GM10248 (cell line): ENCODE measurements around the gene MCTP1.

Source experiments
- CTCF ChIA-PET: fragments of 300-600 bp; sonication (Branson Sonifier 250); formaldehyde crosslinking; extraction: SDS; loops from one replicate; lab custom pipeline; 2021; ENCODE audit warnings: antibody characterized with exemption; lab: Yijun Ruan, JAX
- POLR2A ChIA-PET: fragments of 350-650 bp; sonication (Branson Sonifier 250); formaldehyde crosslinking; extraction: SDS; loops from one replicate; lab custom pipeline; 2020; ENCODE audit warnings: antibody characterized with exemption; lab: Yijun Ruan, JAX
- DNase-seq: peaks from one replicate; pipeline ENCODE4 v3.0.0; 2012; ENCODE audit errors: extremely low spot score
- TF ChIP-seq, protein P1 (sequence below): IDR thresholded peaks from 2 replicates; pipeline ENCODE4 v1.5.1; 2012; ENCODE audit warnings: mild to moderate bottlenecking, low read depth; ENCODE audit errors: extremely low read depth, missing control alignments, control extremely low read depth

The MCTP1 gene

DNA sequence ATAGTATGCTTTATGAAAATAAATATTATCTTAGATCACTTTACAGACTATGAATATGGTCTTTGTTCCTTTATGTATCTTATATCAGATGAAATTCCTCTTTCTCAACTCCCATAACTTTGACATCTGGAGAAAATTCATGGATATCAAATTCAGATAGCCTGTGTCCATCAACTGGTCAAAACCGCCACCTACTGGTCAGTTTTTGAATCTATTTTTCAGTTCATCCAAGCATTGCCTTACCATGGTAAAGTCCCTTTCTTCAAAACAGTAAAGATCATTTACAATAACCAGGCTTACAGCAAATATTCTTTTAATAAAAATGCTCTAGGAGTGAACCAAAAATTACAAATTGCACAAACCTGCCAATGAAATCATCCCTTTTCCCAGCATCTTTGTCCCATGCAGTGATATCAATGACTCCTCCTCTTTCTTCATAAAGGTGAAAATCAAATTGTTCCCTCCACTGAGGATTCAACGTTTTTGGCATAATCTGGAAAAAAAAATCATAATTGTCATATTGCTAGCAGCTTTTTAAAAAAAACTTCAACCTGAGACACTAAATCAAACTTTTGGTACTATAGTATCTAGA, 375.9 kb downstream of the MCTP1 start:
- DNase-seq, result peak; percentile 22
- ChIA-PET CTCF (interaction anchor here (0.7 to 3.5 kb wide), 4 partner anchors 9 to 171 kb away, joined by 3 to 23 read pairs (median 4); no protein-coding TSS in a partner anchor), POLR2A (no interaction called here)
- TF ChIP-seq, protein P1, sequence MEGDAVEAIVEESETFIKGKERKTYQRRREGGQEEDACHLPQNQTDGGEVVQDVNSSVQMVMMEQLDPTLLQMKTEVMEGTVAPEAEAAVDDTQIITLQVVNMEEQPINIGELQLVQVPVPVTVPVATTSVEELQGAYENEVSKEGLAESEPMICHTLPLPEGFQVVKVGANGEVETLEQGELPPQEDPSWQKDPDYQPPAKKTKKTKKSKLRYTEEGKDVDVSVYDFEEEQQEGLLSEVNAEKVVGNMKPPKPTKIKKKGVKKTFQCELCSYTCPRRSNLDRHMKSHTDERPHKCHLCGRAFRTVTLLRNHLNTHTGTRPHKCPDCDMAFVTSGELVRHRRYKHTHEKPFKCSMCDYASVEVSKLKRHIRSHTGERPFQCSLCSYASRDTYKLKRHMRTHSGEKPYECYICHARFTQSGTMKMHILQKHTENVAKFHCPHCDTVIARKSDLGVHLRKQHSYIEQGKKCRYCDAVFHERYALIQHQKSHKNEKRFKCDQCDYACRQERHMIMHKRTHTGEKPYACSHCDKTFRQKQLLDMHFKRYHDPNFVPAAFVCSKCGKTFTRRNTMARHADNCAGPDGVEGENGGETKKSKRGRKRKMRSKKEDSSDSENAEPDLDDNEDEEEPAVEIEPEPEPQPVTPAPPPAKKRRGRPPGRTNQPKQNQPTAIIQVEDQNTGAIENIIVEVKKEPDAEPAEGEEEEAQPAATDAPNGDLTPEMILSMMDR, result peak; percentile 56

DNA sequence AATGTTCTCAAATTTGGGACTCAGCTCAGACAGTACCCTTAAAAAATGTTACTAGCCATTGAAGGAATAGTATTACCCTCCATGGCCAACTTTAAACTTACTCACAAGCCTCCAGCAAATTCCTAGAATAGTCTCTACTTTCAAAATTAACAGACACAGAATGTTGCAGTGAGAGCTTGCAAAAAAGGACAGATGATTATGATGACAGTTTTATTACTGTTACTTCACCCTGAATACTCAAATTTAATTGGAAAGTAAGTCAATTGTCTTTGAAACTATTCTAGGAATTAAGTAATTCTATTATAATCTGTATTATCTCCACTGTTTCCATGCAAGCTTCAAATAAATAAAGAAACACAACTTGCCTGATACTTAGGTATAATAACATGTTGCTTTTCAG, 378.1 kb downstream of the MCTP1 start:
- ChIA-PET CTCF (interaction anchor here (1.2 to 1.5 kb wide), 2 partner anchors 98 to 169 kb away, joined by 3 read pairs; no protein-coding TSS in a partner anchor), POLR2A (no interaction called here)
- TF ChIP-seq, protein P1, result no peak
- no peak for DNase-seq

DNA sequence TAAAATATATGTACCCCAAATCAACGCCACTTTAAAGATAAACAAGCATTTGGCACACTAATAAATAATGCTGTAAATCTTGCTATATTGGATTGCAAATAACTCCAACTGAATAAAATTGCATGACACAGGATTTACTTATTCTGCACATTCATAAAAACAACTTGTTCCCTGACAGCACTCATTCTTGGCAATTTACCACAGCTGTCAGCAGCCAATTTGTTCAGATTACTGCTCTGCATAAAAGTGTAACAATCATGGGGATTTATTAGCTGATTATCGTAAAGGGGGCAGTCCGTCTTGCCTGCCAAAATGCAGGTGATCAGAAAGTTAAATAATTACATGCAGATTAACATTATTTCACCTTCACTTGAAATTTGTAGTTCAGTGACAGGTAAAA, 381.2 kb downstream of the MCTP1 start:
- POLR2A ChIA-PET, result no interaction called here
- TF ChIP-seq, protein P1, result no peak
- CTCF ChIA-PET, result no interaction called here
- DNase-seq, result no peak

DNA sequence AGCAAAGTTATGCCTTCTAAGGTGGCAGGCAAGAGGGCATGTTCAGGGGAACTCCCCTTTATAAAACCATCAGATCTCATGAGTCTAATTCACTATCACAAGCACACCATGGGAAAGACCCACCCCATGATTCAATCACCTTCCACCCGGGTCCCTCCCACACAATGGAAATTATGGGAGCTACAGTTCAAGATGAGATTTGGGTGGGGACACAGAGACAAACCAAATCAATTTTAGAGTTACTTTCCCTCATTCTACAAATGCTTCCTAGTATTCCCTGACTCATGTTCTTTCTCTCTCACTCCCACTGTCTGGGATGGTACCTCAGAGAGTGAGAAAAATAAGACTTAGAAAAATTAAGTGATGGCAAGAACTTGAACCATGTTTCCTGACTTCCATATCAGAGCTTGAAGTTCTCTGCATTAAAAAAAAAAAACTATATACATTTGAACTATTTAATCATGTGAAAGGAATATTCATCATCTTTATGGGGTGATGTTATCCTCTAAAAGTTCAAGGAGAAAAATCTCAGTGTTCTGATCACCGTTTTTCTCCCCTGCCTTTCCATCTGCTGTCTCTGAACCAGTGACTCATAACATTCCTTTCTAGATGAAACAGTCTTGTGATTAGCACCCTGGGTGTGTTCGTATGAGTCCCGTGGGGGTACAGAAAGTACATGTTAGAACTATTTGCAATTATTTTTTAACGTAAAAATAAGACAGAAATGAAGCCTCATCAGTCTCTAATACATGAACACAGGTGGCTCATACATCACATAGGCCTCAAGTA, 383.5 kb downstream of the MCTP1 start:
- ChIA-PET POLR2A (no interaction called here), CTCF (interaction anchor here (3.8 kb wide), 1 partner anchor 8 kb away, joined by 23 read pairs; no protein-coding TSS in a partner anchor)
- DNase-seq, result peak; percentile 8
- TF ChIP-seq, protein P1, result no peak

DNA sequence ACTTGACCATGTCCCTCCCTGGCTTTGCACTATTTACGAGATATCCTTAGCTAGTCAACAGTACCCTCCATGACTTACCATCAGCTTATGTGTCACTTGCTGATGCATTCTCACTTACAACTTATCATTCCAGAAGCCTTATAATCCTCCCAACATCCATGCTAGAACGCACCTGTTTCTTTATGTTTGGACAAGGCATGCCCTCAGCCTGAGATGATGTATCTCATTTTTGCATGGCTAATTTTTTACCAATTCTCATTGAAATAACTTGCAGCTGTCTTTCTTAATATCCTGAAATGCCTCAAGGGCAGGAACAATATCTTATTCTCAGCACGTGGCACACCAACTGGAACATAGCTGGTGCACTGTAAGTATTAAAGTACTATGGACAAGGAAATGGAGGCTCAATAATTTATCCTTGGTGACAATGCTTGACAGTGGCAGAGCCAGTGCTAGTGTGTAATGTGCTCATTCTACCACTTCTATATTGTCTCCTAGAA, 384.8 kb downstream of the MCTP1 start:
- CTCF ChIA-PET, result interaction anchor here (1.9 to 3.8 kb wide), 2 partner anchors 9 to 15 kb away, joined by 5 to 23 read pairs; no protein-coding TSS in a partner anchor
- POLR2A ChIA-PET, result no interaction called here
- DNase-seq, result no peak
- TF ChIP-seq, protein P1, result no peak

DNA sequence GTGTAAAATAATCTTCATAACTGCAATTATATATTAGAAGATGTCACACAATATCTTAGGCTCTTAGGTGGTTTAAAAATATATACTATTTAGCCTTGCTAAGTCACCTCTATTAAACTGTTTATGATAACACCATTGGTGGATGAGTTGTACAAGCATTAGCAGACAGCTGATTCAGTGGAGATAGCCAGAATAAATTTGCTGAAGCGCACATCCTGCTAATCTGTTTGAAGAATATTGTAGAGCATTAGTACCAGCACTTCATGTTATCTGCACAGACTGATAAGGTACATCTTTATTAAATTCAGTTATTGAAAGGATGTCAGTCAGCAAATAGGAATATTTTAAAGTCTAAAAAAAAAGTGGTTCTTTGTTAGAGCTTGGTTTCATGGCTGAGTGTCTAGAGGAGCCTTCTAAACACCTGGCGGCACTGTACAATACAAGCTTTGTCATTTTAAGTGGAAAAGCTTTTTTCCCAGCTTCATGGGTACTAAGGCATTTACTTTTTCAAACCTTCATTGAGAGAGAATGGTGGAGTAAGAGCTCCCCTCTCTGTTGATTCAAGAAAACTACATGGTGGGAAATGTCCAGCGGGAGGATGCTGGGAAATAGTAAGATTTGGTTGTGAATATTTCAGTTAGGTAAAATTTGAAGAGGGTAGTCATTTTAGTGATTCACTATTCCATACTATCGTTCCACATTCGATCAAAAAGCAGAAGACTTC, 391.3 kb downstream of the MCTP1 start:
- POLR2A ChIA-PET, result no interaction called here
- TF ChIP-seq, protein P1, result peak; percentile 17
- no peak for DNase-seq
- CTCF ChIA-PET, result interaction anchor here (0.6 to 1.6 kb wide), 6 partner anchors 14 to 769 kb away, joined by 3 to 6 read pairs (median 4); no protein-coding TSS in a partner anchor
